Mammary epithelial cell (primary cell): ENCODE data around the gene ATG7.

ENCODE experiments used
- EZH2 ChIP-seq: IDR thresholded peaks from 2 replicates; pipeline ENCODE4 v1.6.1; 2012; ENCODE audit warnings: low read length, inconsistent platforms, borderline replicate concordance
- TF ChIP-seq, protein P1 (sequence below), 2 donors: IDR thresholded peaks in 1 of 2; conservative IDR thresholded peaks in 1 of 2; 2 replicates each; pipeline ENCODE4 v1.5.1; 2011 to 2012; ENCODE audit warnings: inconsistent platforms in 2 of 2, low read length in 2 of 2, mild to moderate bottlenecking in 2 of 2, control low read depth in 1 of 2, low read depth in 1 of 2; ENCODE audit not compliant: insufficient read depth in 1 of 2; ENCODE audit errors: extremely low read depth in 1 of 2

GRCh38 chr3:11420066-11420465 is 147.9 kb downstream of the ATG7 start:
- TF ChIP-seq, protein P1, sequence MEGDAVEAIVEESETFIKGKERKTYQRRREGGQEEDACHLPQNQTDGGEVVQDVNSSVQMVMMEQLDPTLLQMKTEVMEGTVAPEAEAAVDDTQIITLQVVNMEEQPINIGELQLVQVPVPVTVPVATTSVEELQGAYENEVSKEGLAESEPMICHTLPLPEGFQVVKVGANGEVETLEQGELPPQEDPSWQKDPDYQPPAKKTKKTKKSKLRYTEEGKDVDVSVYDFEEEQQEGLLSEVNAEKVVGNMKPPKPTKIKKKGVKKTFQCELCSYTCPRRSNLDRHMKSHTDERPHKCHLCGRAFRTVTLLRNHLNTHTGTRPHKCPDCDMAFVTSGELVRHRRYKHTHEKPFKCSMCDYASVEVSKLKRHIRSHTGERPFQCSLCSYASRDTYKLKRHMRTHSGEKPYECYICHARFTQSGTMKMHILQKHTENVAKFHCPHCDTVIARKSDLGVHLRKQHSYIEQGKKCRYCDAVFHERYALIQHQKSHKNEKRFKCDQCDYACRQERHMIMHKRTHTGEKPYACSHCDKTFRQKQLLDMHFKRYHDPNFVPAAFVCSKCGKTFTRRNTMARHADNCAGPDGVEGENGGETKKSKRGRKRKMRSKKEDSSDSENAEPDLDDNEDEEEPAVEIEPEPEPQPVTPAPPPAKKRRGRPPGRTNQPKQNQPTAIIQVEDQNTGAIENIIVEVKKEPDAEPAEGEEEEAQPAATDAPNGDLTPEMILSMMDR (conservative IDR thresholded peaks at IDR 0.05 in 1 of 2, IDR thresholded peaks at IDR 0.05 in 1 of 2; ENCODE audit: extremely low read depth in 1 of 2, insufficient read depth in 1 of 2, low read depth in 1 of 2, low read length in 2 of 2) = no peak
- TF ChIP-seq EZH2 = no peak
